NCI-H446 treated with DMSO at 0.1 percent for 48 hours (cell line): ENCODE data around the gene PAQR5.
"Not testable (repeated sequence)": the region's sequence is repeated elsewhere in the genome, so short reads cannot be mapped to it uniquely, and the experiment has no call there.

Experiments used
- DNase-seq: peaks from one replicate; lab custom pipeline; 2025; lab: John Stamatoyannopoulos, UW

PAQR5 gene

GRCh38 chr15:69293741-69294615 lies 4.7 kb upstream of the PAQR5 start:
- DNase-seq, result no peak

- DNase-seq, result no peak
Measured at GRCh38 chr15:69296606-69297005, 2.1 kb upstream of the PAQR5 start.

GRCh38 chr15:69297642-69298353 lies 914 bp upstream of the PAQR5 start:
- DNase-seq, result no peak

- DNase-seq, result no peak
Measured at GRCh38 chr15:69298354-69298696, 387 bp upstream of the PAQR5 start.

GRCh38 chr15:69299451-69299886 lies 757 bp downstream of the PAQR5 start:
- DNase-seq, result no peak

GRCh38 chr15:69299943-69300588 lies 1.4 kb downstream of the PAQR5 start:
- DNase-seq, result no peak

GRCh38 chr15:69301101-69301500 lies 2.4 kb downstream of the PAQR5 start:
- DNase-seq, result not testable (repeated sequence)

- DNase-seq, result not testable (repeated sequence)
Measured at GRCh38 chr15:69302087-69302486, 3.4 kb downstream of the PAQR5 start.

GRCh38 chr15:69302929-69303328 lies 4.2 kb downstream of the PAQR5 start:
- DNase-seq, result no peak

GRCh38 chr15:69303337-69304181 lies 4.8 kb downstream of the PAQR5 start:
- DNase-seq, result no peak

- no peak for DNase-seq
Measured at GRCh38 chr15:69304182-69304545, 5.5 kb downstream of the PAQR5 start.

GRCh38 chr15:69305204-69305931 lies 6.7 kb downstream of the PAQR5 start:
- no peak for DNase-seq

- no peak for DNase-seq
Measured at GRCh38 chr15:69305933-69306568, 7.3 kb downstream of the PAQR5 start.

- no peak for DNase-seq
Measured at GRCh38 chr15:69307939-69308338, 9.2 kb downstream of the PAQR5 start.

- DNase-seq, result no peak
Measured at GRCh38 chr15:69308949-69309348, 10.2 kb downstream of the PAQR5 start.

GRCh38 chr15:69311319-69311721 lies 12.6 kb downstream of the PAQR5 start:
- DNase-seq, result no peak

- no peak for DNase-seq
Measured at GRCh38 chr15:69313432-69314000, 14.8 kb downstream of the PAQR5 start.

GRCh38 chr15:69314131-69314530 lies 15.4 kb downstream of the PAQR5 start:
- no peak for DNase-seq

- no peak for DNase-seq
Measured at GRCh38 chr15:69314736-69315135, 16.0 kb downstream of the PAQR5 start.

GRCh38 chr15:69315402-69316110 lies 16.8 kb downstream of the PAQR5 start:
- DNase-seq, result no peak
